PC-3 (cell line): ENCODE data around the gene MRPS10. TPM values are rescaled to one million over a fixed set of nuclear protein-coding genes. Genes with fewer than 3 reads are reported as not detected.

Experiments
- ATAC-seq: fragments of 200-7000 bp; cut with Tn5 transposase; 2 replicates; pipeline ENCODE4 v1.9.1; 2020; ENCODE audit warnings: mild to moderate bottlenecking, moderate library complexity
- BruUV-seq: library from RNA; stranded (reverse); fragments of 400-500 nt; replicated peaks from 2 replicates; lab custom pipeline; 2021; lab: Mats Ljungman, UMichigan
- CTCF ChIA-PET: fragments of 300-600 bp; sonication (Branson Sonifier 250); formaldehyde crosslinking; loops from one replicate; lab custom pipeline; 2022; ENCODE audit warnings: antibody characterized with exemption; lab: Charles Lee
- POLR2A ChIA-PET: fragments of 300-600 bp; sonication (Branson Sonifier 250); formaldehyde crosslinking; loops from one replicate; lab custom pipeline; 2022; ENCODE audit warnings: antibody characterized with exemption; ENCODE audit not compliant: unreplicated experiment; lab: Charles Lee
- DNase-seq: peaks from one replicate; pipeline ENCODE4 v3.0.0-alpha.2; 2015
- H2AFZ ChIP-seq: fragments of 300-600 bp; sonication (generic); 2 replicates; pipeline ENCODE4 v1.6.0; 2016; ENCODE audit warnings: antibody characterized with exemption, low read length
- H3F3A ChIP-seq: fragments of 300-600 bp; sonication (generic); one replicate; pipeline ENCODE4 v1.6.0; 2017; ENCODE audit warnings: antibody characterized with exemption, low read length, control low read depth, mild to moderate bottlenecking; ENCODE audit not compliant: unreplicated experiment
- H3K27ac ChIP-seq: fragments of 300-600 bp; sonication (generic); 2 replicates; pipeline ENCODE4 v1.5.1; 2016; ENCODE audit warnings: mild to moderate bottlenecking, low read length
- H3K27me3 ChIP-seq: fragments of 300-600 bp; sonication (generic); 2 replicates; pipeline ENCODE4 v1.6.1; 2016; ENCODE audit warnings: low read length, mixed read lengths
- H3K36me3 ChIP-seq: fragments of 300-600 bp; sonication (generic); 2 replicates; pipeline ENCODE4 v1.6.1; 2016; ENCODE audit warnings: low read depth, mixed run types, low read length, mixed read lengths
- H3K4me1 ChIP-seq: fragments of 300-600 bp; sonication (generic); 2 replicates; pipeline ENCODE4 v1.5.1; 2016; ENCODE audit warnings: low read length; ENCODE audit not compliant: insufficient read depth
- H3K4me2 ChIP-seq: fragments of 300-600 bp; sonication (generic); 2 replicates; pipeline ENCODE4 v1.6.0; 2016; ENCODE audit warnings: low read length
- H3K4me3 ChIP-seq: fragments of 300-600 bp; sonication (generic); 2 replicates; pipeline ENCODE4 v1.5.1; 2016; ENCODE audit warnings: mild to moderate bottlenecking, low read length, mixed read lengths
- H3K79me2 ChIP-seq: fragments of 300-600 bp; sonication (generic); 2 replicates; pipeline ENCODE4 v1.6.1; 2017; ENCODE audit warnings: low read length, mixed read lengths
- H3K9ac ChIP-seq: fragments of 300-600 bp; sonication (generic); 2 replicates; pipeline ENCODE4 v1.6.0; 2016; ENCODE audit warnings: mild to moderate bottlenecking, low read length
- H3K9me2 ChIP-seq: fragments of 300-600 bp; sonication (generic); replicated peaks from 2 replicates; pipeline ENCODE4 v1.6.1; 2016; ENCODE audit warnings: mixed run types, low read length, mixed read lengths
- H3K9me3 ChIP-seq: fragments of 300-600 bp; sonication (generic); 2 replicates; pipeline ENCODE4 v1.6.1; 2016; ENCODE audit warnings: low read length, mixed read lengths
- H4K20me1 ChIP-seq: fragments of 300-600 bp; sonication (generic); 2 replicates; pipeline ENCODE4 v1.6.1; 2016; ENCODE audit warnings: low read length, mixed read lengths
- CTCF ChIP-seq: fragments of 300-600 bp; sonication (generic); conservative IDR thresholded peaks from 2 replicates; pipeline ENCODE4 v1.5.1; 2017; ENCODE audit warnings: antibody characterized with exemption, low read depth, mild to moderate bottlenecking, low read length
- EZH2 ChIP-seq: fragments of 300-600 bp; sonication (generic); IDR thresholded peaks from one replicate; pipeline ENCODE4 v1.6.1; 2017; ENCODE audit warnings: antibody characterized with exemption, mild to moderate bottlenecking, low read length; ENCODE audit not compliant: unreplicated experiment
- EZH2phosphoT487 ChIP-seq: fragments of 300-600 bp; sonication (generic); IDR thresholded peaks from 2 replicates; pipeline ENCODE4 v1.6.1; 2018; ENCODE audit warnings: mild to moderate bottlenecking, antibody characterized with exemption, low read length, borderline replicate concordance
- intact Hi-C: fragments of 100-400 bp; cut with micrococcal nuclease; formaldehyde crosslinking; loops from 2 replicates; pipeline ENCODE4 v1.9.0; 2023
- total RNA-seq: library from RNA; depleted of rRNA; stranded (reverse); fragments of >200 nt; gene quantifications from 2 replicates; pipeline ENCODE4 v1.2.3, GENCODE V29; 2014

MRPS10 gene
- total RNA-seq, 1 experiment from 2014 or later, result 82.1 TPM

- no peaks in the 10 kb centered on the region for H3K9me3 ChIP-seq
- POLR2A ChIA-PET, result no interaction called here
- no peaks in the 10 kb centered on the region for H3K36me3 ChIP-seq
- H2AFZ ChIP-seq, result no peak overlapping the region
- H3K27me3 ChIP-seq, result no peaks in the 10 kb centered on the region
- no peak overlapping the region for H3K4me2 ChIP-seq
- CTCF ChIA-PET, result no interaction called here
- no peaks in the 10 kb centered on the region for H3K9me2 ChIP-seq
- no peaks in the 10 kb centered on the region for H3K79me2 ChIP-seq
- intact Hi-C loops, result no loop called here
- no peaks in the 10 kb centered on the region for H3K4me1 ChIP-seq
- H4K20me1 ChIP-seq, result no peaks in the 10 kb centered on the region
- H3K4me3 ChIP-seq, result no peak overlapping the region
- DNase-seq (no peak), ATAC-seq (no peak)
- H3K27ac ChIP-seq, result no peak overlapping the region
- no peak overlapping the region for H3K9ac ChIP-seq
- BruUV-seq, result no TSS peak
- TF ChIP-seq EZH2phosphoT487, result no peak
- TF ChIP-seq EZH2, result no peak
- TF ChIP-seq CTCF, result no peak
- no peaks in the 10 kb centered on the region for H3F3A ChIP-seq
These were observed 58.1 kb downstream of the MRPS10 start for GRCh38 chr6:42159431-42160024.

GRCh38 chr6:42158631-42159030 is 59.0 kb downstream of the MRPS10 start:
- CTCF ChIA-PET, result no interaction called here

More at GRCh38 chr6:42158631-42159030, 59.0 kb downstream of the MRPS10 start:
- Histone ChIP-seq H3K4me1 (no peaks in the 10 kb centered on the region), H3K36me3 (no peaks in the 10 kb centered on the region), H3K27me3 (no peaks in the 10 kb centered on the region), H4K20me1 (no peaks in the 10 kb centered on the region), H3K4me2 (no peak overlapping the region), H3K27ac (no peak overlapping the region), H2AFZ (no peak overlapping the region), H3F3A (no peaks in the 10 kb centered on the region), H3K9ac (no peak overlapping the region), H3K9me2 (no peaks in the 10 kb centered on the region), H3K9me3 (no peaks in the 10 kb centered on the region), H3K4me3 (no peak overlapping the region), H3K79me2 (no peaks in the 10 kb centered on the region)
- no TSS peak for BruUV-seq
- TF ChIP-seq EZH2, result no peak
- no peak for TF ChIP-seq EZH2phosphoT487
- TF ChIP-seq CTCF, result no peak
- ATAC-seq, result no peak
- DNase-seq, result no peak
- intact Hi-C loops, result no loop called here
- POLR2A ChIA-PET, result no interaction called here
